ENCODE results near the gene NIP7. TPM values are rescaled to one million over a fixed set of nuclear protein-coding genes. Genes with fewer than 3 reads are reported as not detected.

The NIP7 gene
- total and polyA plus RNA-seq, 2 experiments from 2014 or later, result 30.4 to 47.4 TPM

GRCh38 chr16:69348222-69348621, 8.7 kb downstream of the NIP7 start:
- no peak for TF ChIP-seq ETS1 (IDR thresholded peaks at IDR 0.05)
- no peak for TF ChIP-seq ZNF462 (CRISPR knock-in tag; IDR thresholded peaks at IDR 0.05)
- TF ChIP-seq REST (IDR thresholded peaks at IDR 0.05; ENCODE audit: unreplicated experiment), result no peak
- TF ChIP-seq ZNF114 (CRISPR knock-in tag; IDR thresholded peaks at IDR 0.05), result no peak
- no peak for TF ChIP-seq ZNF331 (CRISPR knock-in tag; IDR thresholded peaks at IDR 0.05; ENCODE audit: low read depth)
- no peak for TF ChIP-seq EZH2 (IDR thresholded peaks at IDR 0.05; ENCODE audit: low read depth, unreplicated experiment)
- TF ChIP-seq NANOG (IDR thresholded peaks at IDR 0.05; ENCODE audit: borderline replicate concordance), result no peak
- TF ChIP-seq POLR2AphosphoS5 (IDR thresholded peaks at IDR 0.05; ENCODE audit: low read depth), result no peak
- TF ChIP-seq JUNB (IDR thresholded peaks at IDR 0.05; ENCODE audit: unreplicated experiment), result no peak
- no peak for TF ChIP-seq CTCF (conservative IDR thresholded peaks at IDR 0.05; ENCODE audit: low read depth in 2 of 2)
- no peak for TF ChIP-seq STAT1 (IDR thresholded peaks at IDR 0.05; ENCODE audit: unreplicated experiment)
- no peak for TF ChIP-seq EZH2phosphoT487 (IDR thresholded peaks at IDR 0.05; ENCODE audit: unreplicated experiment)
- TF ChIP-seq CREB1 (CRISPR knock-in tag; IDR thresholded peaks at IDR 0.05; ENCODE audit: low read depth), result no peak
- Mint-ChIP-seq H3K9me3 (no peaks in the 10 kb centered on the region), H3K27ac (no peak overlapping the region), H3K4me1 (no peaks in the 10 kb centered on the region), H3K27me3 (ENCODE audit: insufficient read depth, low read depth, poor library complexity) (peaks cover 5% of the 10 kb centered on the region), H3K36me3 (ENCODE audit: low read depth) (peaks cover 14% of the 10 kb centered on the region; the same call in 2 of the 3 replicates), H3K4me3 (no peak overlapping the region)
- Histone ChIP-seq H4K20me1 (replicated peaks; ENCODE audit: insufficient read depth) (no peaks in the 10 kb centered on the region; the same call in 1 of the 2 replicates), H3K27ac (ENCODE audit: low read depth) (no peak overlapping the region), H3K4me3 (no peak overlapping the region), H3K4me1 (ENCODE audit: insufficient read depth) (no peaks in the 10 kb centered on the region), H3K27me3 (ENCODE audit: insufficient read depth) (no peaks in the 10 kb centered on the region), H3K79me2 (replicated peaks; ENCODE audit: insufficient read depth) (no peaks in the 10 kb centered on the region), H3K36me3 (ENCODE audit: insufficient read depth) (peaks cover 9% of the 10 kb centered on the region; the same call in 1 of the 2 replicates), H2AFZ (no peak overlapping the region), H3K4me2 (no peak overlapping the region), H3K9me2 (ENCODE audit: insufficient read depth) (no peaks in the 10 kb centered on the region), H3F3A (replicated peaks; ENCODE audit: low read depth) (no peaks in the 10 kb centered on the region)
- DNase-seq (ENCODE audit: low spot score) (no peak), ATAC-seq (no peak)
